HCT116 (cell line): ENCODE data around the gene KCNMB2.

ENCODE experiments used
- ATF3 ChIP-seq: IDR thresholded peaks from 2 replicates; pipeline ENCODE4 v1.6.1; 2012
- CTCF ChIP-seq, 3 experiments: fragments of 200-600 bp in 1 of 3; sonication (generic) in 1 of 3; IDR thresholded peaks in 2 of 3; conservative IDR thresholded peaks in 1 of 3; 2 replicates each; pipeline ENCODE4 v1.5.1; 2012 to 2017; ENCODE audit warnings: low read depth in 2 of 3, low read length in 2 of 3, antibody characterized with exemption in 1 of 3, borderline replicate concordance in 1 of 3, control low read depth in 1 of 3, mild to moderate bottlenecking in 1 of 3, mixed read lengths in 1 of 3, mixed run types in 1 of 3, moderate library complexity in 1 of 3; ENCODE audit not compliant: insufficient read depth in 1 of 3
- EZH2 ChIP-seq: fragments of 200-600 bp; sonication (generic); IDR thresholded peaks from 2 replicates; pipeline ENCODE4 v1.6.1; 2017; ENCODE audit warnings: antibody characterized with exemption, mixed run types
- EZH2phosphoT487 ChIP-seq: fragments of 200-600 bp; IDR thresholded peaks from 2 replicates; pipeline ENCODE4 v1.6.1; 2018; ENCODE audit warnings: antibody characterized with exemption, borderline replicate concordance
- MAX ChIP-seq: IDR thresholded peaks from 2 replicates; pipeline ENCODE4 v1.6.1; 2012
- POLR2A ChIP-seq: IDR thresholded peaks from 2 replicates; pipeline ENCODE4 v1.7.0; 2011; ENCODE audit warnings: borderline replicate concordance; ENCODE audit not compliant: insufficient read depth, insufficient read length; ENCODE audit errors: extremely low read depth
- POLR2AphosphoS5 ChIP-seq: IDR thresholded peaks from 2 replicates; pipeline ENCODE4 v1.6.1; 2011; ENCODE audit warnings: mild to moderate bottlenecking, low read depth, low read length, moderate library complexity
- RAD21 ChIP-seq: IDR thresholded peaks from 2 replicates; pipeline ENCODE4 v1.6.1; 2012; ENCODE audit warnings: low read depth, mild to moderate bottlenecking
- YY1 ChIP-seq: IDR thresholded peaks from 2 replicates; pipeline ENCODE4 v1.6.1; 2011; ENCODE audit warnings: low read length, low read depth, moderate library complexity, mild to moderate bottlenecking; ENCODE audit not compliant: insufficient replicate concordance; ENCODE audit errors: extremely low read depth
- ZFX ChIP-seq: fragments of 450-650 bp; IDR thresholded peaks from 2 replicates; pipeline ENCODE4 v1.6.1; 2017
- ZNF274 ChIP-seq: fragments of 200-500 bp; sonication (Bioruptor generic); IDR thresholded peaks from 2 replicates; pipeline ENCODE4 v1.6.1; 2014; ENCODE audit warnings: mild to moderate bottlenecking, low read depth, low read length, inconsistent platforms

- TF ChIP-seq CTCF (IDR thresholded peaks at IDR 0.05 in 2 of 3, conservative IDR thresholded peaks at IDR 0.05 in 1 of 3; ENCODE audit: borderline replicate concordance in 1 of 3, insufficient read depth in 1 of 3, low read depth in 2 of 3, low read length in 2 of 3): no peak
- no peak for TF ChIP-seq MAX
- no peak for TF ChIP-seq POLR2A
- TF ChIP-seq EZH2phosphoT487: no peak
- no peak for TF ChIP-seq YY1
- no peak for TF ChIP-seq EZH2
- TF ChIP-seq POLR2AphosphoS5: no peak
- TF ChIP-seq RAD21: no peak
- TF ChIP-seq ZFX: no peak
- no peak for TF ChIP-seq ZNF274
- no peak for TF ChIP-seq ATF3
These were observed 47.8 kb downstream of the KCNMB2 start for GRCh38 chr3:178583963-178584575.
